ENCODE measurements around the gene USP2. TPM values are rescaled to one million over a fixed set of nuclear protein-coding genes. Genes with fewer than 3 reads are reported as not detected.

Gene USP2
- total RNA-seq, 1 experiment from 2014 or later, result 3.1 TPM

GRCh38 chr11:119369132-119369925, 12.2 kb downstream of the USP2 start:
- Histone ChIP-seq H3K9me3 (ENCODE audit: control insufficient read depth, insufficient read depth, low read depth, low read length) (no peaks in the 10 kb centered on the region), H3K36me3 (ENCODE audit: control insufficient read depth, insufficient read depth, low read length) (no peaks in the 10 kb centered on the region), H3K4me3 (ENCODE audit: low read depth in 2 of 2, low read length in 2 of 2) (no peak overlapping the region), H3K27ac (ENCODE audit: low read length) (no peak overlapping the region), H3K4me1 (ENCODE audit: control insufficient read depth, insufficient read depth, low read length) (peaks cover 9% of the 10 kb centered on the region), H3K27me3 (ENCODE audit: control insufficient read depth, insufficient read depth, low read length) (peaks cover 3% of the 10 kb centered on the region; the same call in 1 of the 2 replicates)
- TF ChIP-seq REST (IDR thresholded peaks at IDR 0.05; ENCODE audit: insufficient read depth in 1 of 2, low read depth in 2 of 2, low read length in 1 of 2) (no peak), CTCF (IDR thresholded peaks at IDR 0.05) (no peak), TCF7L2 (IDR thresholded peaks at IDR 0.05; ENCODE audit: low read depth, low read length) (no peak), SIN3A (IDR thresholded peaks at IDR 0.05; ENCODE audit: borderline replicate concordance, insufficient read depth, low read depth, low read length) (no peak), POLR2AphosphoS5 (IDR thresholded peaks at IDR 0.05; ENCODE audit: low read depth, low read length) (no peak)
- DNase-seq (ENCODE audit: low read depth, low spot score) (no peak), ATAC-seq (no peak)
- in situ Hi-C loops (cut with HindIII; ENCODE audit: low pct_unique_long_range_greater_than_20kb, low sequenced_read_pairs) (no loop called here), intact Hi-C loops (cut with micrococcal nuclease; ENCODE audit: unreplicated experiment) (no loop called here)
- no TSS peak for BruUV-seq (replicated peaks)
- ChIA-PET CTCF (interaction anchor here (0.6 to 1.1 kb wide), 3 partner anchors 13 to 31 kb away, joined by 4 to 5 read pairs (median 4); no protein-coding TSS in a partner anchor), POLR2A (interaction anchor here (0.6 to 1.5 kb wide), 2 partner anchors 14 to 284 kb away, joined by 3 to 4 read pairs; no protein-coding TSS in a partner anchor)

GRCh38 chr11:119368121-119369034, 13.1 kb downstream of the USP2 start:
- DNase-seq (ENCODE audit: low read depth, low spot score), result no peak
- Histone ChIP-seq H3K27ac (ENCODE audit: low read length) (no peak overlapping the region), H3K9me3 (ENCODE audit: control insufficient read depth, insufficient read depth, low read depth, low read length) (no peaks in the 10 kb centered on the region), H3K4me3 (ENCODE audit: low read depth in 2 of 2, low read length in 2 of 2) (no peak overlapping the region), H3K4me1 (ENCODE audit: control insufficient read depth, insufficient read depth, low read length) (peaks cover 9% of the 10 kb centered on the region), H3K36me3 (ENCODE audit: control insufficient read depth, insufficient read depth, low read length) (no peaks in the 10 kb centered on the region), H3K27me3 (ENCODE audit: control insufficient read depth, insufficient read depth, low read length) (peaks cover 3% of the 10 kb centered on the region; the same call in 1 of the 2 replicates)
- POLR2A ChIA-PET, result interaction anchor here (0.6 to 1.5 kb wide), 2 partner anchors 15 to 283 kb away, joined by 3 to 4 read pairs; no protein-coding TSS in a partner anchor
- ATAC-seq, result no peak
- no TSS peak for BruUV-seq (replicated peaks)
- in situ Hi-C loops (cut with HindIII; ENCODE audit: low pct_unique_long_range_greater_than_20kb, low sequenced_read_pairs) (no loop called here), intact Hi-C loops (cut with micrococcal nuclease; ENCODE audit: unreplicated experiment) (no loop called here)
- CTCF ChIA-PET, result interaction anchor here (0.5 to 1.1 kb wide), 2 partner anchors 12 to 91 kb away, joined by 3 to 4 read pairs; no protein-coding TSS in a partner anchor
- TF ChIP-seq SIN3A (IDR thresholded peaks at IDR 0.05; ENCODE audit: borderline replicate concordance, insufficient read depth, low read depth, low read length), result no peak
- no peak for TF ChIP-seq CTCF (IDR thresholded peaks at IDR 0.05)
- no peak for TF ChIP-seq POLR2AphosphoS5 (IDR thresholded peaks at IDR 0.05; ENCODE audit: low read depth, low read length)
- TF ChIP-seq REST (IDR thresholded peaks at IDR 0.05; ENCODE audit: insufficient read depth in 1 of 2, low read depth in 2 of 2, low read length in 1 of 2), result no peak
- no peak for TF ChIP-seq TCF7L2 (IDR thresholded peaks at IDR 0.05; ENCODE audit: low read depth, low read length)

All from Panc1 (cell line).